HFF-Myc (cell line): ENCODE measurements around the gene KCNK17.

Source experiments
- DNase-seq: peaks from one replicate; pipeline ENCODE4 v3.0.0-alpha.2; 2011; ENCODE audit warnings: low read depth; ENCODE audit errors: extremely low read depth
- H3K4me3 ChIP-seq: replicated peaks from 2 replicates; pipeline ENCODE4 v1.5.1; 2011; ENCODE audit warnings: low read depth, mild to moderate bottlenecking, control low read depth, low read length
- TF ChIP-seq, protein P1 (sequence below): IDR thresholded peaks from 2 replicates; pipeline ENCODE4 v1.5.1; 2012; ENCODE audit warnings: mild to moderate bottlenecking, low read depth, low read length, control low read depth; ENCODE audit errors: missing control alignments

Gene KCNK17

DNA sequence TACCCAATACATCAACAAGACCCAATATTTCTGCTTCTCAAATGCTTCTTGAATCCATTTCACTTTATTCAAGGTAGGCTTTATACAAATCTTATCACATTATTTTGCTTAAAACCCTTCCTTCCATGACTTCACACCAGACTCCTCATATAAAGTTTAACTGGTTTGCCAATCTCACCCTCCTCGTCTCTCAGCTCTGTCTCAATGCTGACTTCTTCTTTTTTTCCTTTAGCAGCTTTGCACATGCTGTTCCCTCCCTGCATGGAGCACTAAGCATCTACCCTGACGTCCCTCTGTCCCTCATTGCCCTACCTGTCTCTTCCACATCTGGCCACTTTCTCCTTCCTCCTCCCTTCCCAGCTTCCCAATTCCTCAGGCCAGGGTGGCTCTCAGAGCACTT lies 31.4 kb downstream of the KCNK17 start:
- DNase-seq = no peak
- H3K4me3 ChIP-seq = no peak overlapping the region
- TF ChIP-seq, protein P1, sequence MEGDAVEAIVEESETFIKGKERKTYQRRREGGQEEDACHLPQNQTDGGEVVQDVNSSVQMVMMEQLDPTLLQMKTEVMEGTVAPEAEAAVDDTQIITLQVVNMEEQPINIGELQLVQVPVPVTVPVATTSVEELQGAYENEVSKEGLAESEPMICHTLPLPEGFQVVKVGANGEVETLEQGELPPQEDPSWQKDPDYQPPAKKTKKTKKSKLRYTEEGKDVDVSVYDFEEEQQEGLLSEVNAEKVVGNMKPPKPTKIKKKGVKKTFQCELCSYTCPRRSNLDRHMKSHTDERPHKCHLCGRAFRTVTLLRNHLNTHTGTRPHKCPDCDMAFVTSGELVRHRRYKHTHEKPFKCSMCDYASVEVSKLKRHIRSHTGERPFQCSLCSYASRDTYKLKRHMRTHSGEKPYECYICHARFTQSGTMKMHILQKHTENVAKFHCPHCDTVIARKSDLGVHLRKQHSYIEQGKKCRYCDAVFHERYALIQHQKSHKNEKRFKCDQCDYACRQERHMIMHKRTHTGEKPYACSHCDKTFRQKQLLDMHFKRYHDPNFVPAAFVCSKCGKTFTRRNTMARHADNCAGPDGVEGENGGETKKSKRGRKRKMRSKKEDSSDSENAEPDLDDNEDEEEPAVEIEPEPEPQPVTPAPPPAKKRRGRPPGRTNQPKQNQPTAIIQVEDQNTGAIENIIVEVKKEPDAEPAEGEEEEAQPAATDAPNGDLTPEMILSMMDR = no peak

DNA sequence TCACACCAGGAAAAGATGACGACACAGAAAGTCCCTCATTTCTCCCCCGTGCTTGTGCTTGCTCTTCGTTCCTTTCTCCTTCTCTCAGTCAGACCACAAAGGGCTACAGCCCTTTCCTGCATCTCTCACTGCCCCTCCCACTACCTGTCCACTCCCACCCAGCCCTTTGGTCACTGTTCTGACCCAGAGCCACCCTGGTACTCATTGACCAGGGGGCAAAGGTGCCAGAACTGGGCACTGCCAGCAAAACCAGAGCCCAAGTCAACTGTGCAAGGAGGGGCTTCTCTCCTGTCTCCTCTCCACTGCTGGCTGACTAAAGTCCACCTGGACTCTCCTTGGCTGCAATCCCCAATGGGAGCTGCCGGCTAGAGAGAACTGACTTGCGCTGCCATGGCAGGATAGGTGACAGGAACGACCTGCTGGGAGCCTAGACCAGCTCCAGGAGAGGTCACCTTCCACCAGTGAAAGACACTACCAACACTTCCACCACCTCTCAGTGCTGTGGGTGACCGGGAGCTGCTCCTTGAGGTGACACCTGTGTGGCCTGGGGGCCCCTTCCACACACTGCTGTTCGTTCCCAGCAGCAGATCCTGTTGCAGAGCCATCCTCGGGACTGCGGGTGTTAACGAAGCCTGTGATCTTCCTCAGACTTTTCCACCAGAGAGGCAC lies 32.8 kb downstream of the KCNK17 start:
- H3K4me3 ChIP-seq = no peak overlapping the region
- TF ChIP-seq, protein P1 = no peak
- DNase-seq = no peak

DNA sequence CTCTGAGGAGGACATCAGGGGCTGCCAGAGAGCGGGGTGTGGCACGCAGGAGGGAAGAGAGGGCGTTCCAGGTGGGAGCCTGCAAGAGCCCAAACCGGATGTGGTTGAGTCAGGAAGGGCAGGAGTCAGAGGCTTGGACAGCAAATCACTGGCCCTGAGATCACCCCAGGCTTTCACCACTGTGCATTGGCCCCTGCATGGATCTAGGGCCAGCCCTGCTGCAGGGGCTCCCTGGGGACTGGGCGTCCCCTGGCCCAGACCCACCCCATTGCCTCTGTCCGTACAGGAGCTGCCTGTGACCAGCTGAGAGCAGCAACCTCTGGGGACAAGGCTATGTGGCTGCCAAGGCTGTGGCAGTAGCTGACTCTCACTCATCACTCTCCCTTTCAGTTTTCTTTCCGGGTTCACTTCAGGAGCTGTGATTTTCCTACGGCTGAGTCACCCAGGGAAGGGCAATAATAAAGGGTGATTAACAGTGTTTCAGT lies 33.9 kb downstream of the KCNK17 start:
- TF ChIP-seq, protein P1 = no peak
- DNase-seq = no peak
- H3K4me3 ChIP-seq = no peak overlapping the region

DNA sequence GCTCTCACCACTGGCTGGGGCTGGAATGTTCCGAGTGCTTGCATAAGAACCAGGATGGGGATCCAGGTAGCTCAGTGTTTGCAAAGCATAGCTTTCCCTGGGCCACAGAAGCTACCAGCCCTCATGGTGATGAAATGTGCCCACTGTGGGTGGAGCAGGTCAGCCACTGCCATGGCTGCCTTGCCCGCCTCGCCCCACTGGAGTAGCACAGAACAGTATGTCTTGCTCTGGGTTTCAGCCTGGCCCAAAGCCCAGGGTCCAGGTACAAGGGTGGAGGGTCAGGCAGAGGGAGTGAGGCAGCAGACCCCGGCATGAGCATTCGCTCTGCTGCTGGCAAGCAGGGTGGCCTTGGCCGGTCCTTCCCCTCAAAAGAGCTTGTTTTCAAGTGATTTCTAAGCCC lies 34.7 kb downstream of the KCNK17 start:
- H3K4me3 ChIP-seq = no peak overlapping the region
- TF ChIP-seq, protein P1 = no peak
- no peak for DNase-seq

DNA sequence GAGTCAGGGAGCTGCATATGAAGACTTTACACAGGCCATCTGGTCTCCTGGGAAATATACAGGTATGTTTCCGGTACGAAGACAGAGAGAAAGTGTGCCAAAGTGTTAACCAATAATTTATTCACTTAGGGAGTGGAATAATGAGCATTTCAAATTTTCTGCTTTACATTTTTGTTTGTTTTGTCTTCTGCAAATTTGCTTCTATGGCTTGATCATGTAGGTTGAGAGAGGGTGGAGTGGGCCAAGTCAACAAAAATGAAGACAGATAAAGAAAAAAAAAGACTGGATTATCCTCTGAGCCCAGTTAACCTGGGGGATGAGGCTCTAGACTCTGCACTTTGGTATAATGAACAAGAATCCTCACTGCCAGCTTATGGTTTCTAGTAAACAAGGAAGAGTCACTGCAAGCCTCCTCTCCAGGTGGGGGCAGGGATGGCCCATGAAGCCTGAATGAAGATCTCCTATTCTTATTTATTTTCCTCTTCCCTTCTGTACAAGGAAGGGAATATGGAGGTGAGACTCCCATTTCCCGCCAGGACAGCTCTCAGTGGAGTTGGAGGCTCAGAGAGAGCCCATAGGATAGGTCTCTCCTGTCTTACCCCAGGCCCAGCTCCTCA lies 37.7 kb downstream of the KCNK17 start:
- TF ChIP-seq, protein P1 = no peak
- no peak overlapping the region for H3K4me3 ChIP-seq
- no peak for DNase-seq

DNA sequence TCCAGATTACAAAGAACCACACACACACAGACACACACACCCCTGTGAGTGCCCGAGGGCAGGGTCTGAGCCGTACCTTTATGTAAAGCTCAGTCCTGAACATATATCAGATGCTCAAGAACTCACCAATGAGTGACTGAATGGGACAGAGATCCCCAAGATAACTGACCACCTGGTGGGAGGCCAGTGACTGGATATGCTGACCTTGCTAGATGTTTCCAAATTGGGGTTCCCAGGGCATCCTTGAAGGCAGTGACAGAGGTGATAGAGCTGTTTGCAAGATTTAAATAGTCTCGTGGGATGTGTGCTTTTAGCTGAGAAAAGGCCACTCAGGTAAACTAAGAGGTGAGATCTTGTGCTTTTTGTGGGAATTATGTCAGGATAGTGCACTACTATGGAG lies 39.3 kb downstream of the KCNK17 start:
- no peak overlapping the region for H3K4me3 ChIP-seq
- no peak for DNase-seq
- TF ChIP-seq, protein P1 = no peak
